ENCODE measurements around the gene PPIP5K2.

DNA sequence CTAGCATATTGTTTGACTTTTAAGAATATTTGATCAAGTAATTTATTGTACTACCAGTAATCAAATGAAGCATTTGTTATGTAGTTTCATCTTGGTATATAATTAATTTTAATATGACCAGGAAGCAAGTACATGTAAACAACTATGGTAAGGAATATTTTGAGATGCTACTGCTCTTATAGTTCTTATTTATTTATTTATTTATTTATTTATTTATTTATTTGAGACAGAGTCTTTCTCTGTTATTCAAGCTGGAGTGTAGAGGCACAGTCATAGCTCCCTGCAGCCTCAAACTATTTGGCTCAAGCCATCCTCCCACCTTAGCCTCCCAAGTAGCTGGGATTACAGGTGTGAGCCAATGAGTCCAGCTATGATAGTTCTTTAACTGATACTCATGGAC, 8.1 kb downstream of the PPIP5K2 start:
- TF ChIP-seq, protein P1, sequence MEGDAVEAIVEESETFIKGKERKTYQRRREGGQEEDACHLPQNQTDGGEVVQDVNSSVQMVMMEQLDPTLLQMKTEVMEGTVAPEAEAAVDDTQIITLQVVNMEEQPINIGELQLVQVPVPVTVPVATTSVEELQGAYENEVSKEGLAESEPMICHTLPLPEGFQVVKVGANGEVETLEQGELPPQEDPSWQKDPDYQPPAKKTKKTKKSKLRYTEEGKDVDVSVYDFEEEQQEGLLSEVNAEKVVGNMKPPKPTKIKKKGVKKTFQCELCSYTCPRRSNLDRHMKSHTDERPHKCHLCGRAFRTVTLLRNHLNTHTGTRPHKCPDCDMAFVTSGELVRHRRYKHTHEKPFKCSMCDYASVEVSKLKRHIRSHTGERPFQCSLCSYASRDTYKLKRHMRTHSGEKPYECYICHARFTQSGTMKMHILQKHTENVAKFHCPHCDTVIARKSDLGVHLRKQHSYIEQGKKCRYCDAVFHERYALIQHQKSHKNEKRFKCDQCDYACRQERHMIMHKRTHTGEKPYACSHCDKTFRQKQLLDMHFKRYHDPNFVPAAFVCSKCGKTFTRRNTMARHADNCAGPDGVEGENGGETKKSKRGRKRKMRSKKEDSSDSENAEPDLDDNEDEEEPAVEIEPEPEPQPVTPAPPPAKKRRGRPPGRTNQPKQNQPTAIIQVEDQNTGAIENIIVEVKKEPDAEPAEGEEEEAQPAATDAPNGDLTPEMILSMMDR (IDR thresholded peaks at IDR 0.05; ENCODE audit: insufficient read depth, low read depth, low read length), result no peak
- TF ChIP-seq EZH2 (IDR thresholded peaks at IDR 0.05; ENCODE audit: insufficient read depth, low read length), result no peak

Data from astrocyte (in vitro differentiated cells and primary cell).